Activated naive CD4-positive, alpha-beta T cell treated with anti-CD3 and anti-CD28 coated beads, Interleukin-2, amount 50 U/mL, for 72 hours (primary cell): Measurements from ENCODE around the gene MEGF10. TPM values are rescaled to one million over a fixed set of nuclear protein-coding genes. Genes with fewer than 3 reads are reported as not detected.

Experiments
- ATAC-seq, 2 donors: fragments of 150-1000 bp; cut with Tn5 transposase; 2 replicates each; pipeline ENCODE4 v1.10.0; 2021; ENCODE audit warnings: mild to moderate bottlenecking in 2 of 2, moderate library complexity in 2 of 2
- DNase-seq, 2 donors: peaks; one replicate each; pipeline ENCODE4 v3.0.0; 2021 to 2022; ENCODE audit warnings: low spot score in 2 of 2
- H3K27ac Mint-ChIP-seq, 2 donors: one replicate each; pipeline ENCODE4 v1.8.0; 2022; ENCODE audit warnings: mild to moderate bottlenecking in 2 of 2, mixed read lengths in 2 of 2
- H3K36me3 Mint-ChIP-seq, 2 donors: one replicate each; pipeline ENCODE4 v1.8.0; 2022; ENCODE audit warnings: mixed read lengths in 2 of 2
- H3K9me3 Mint-ChIP-seq, 2 donors: one replicate each; pipeline ENCODE4 v1.8.0; 2022; ENCODE audit warnings: mixed read lengths in 2 of 2
- total RNA-seq, 2 donors: library from RNA; stranded (reverse); gene quantifications; one replicate each; pipeline ENCODE4 v1.2.3, GENCODE V29; 2022

The MEGF10 gene
- total RNA-seq, 2 donors from 2014 or later: 0.07 TPM; not detected in 1

DNA sequence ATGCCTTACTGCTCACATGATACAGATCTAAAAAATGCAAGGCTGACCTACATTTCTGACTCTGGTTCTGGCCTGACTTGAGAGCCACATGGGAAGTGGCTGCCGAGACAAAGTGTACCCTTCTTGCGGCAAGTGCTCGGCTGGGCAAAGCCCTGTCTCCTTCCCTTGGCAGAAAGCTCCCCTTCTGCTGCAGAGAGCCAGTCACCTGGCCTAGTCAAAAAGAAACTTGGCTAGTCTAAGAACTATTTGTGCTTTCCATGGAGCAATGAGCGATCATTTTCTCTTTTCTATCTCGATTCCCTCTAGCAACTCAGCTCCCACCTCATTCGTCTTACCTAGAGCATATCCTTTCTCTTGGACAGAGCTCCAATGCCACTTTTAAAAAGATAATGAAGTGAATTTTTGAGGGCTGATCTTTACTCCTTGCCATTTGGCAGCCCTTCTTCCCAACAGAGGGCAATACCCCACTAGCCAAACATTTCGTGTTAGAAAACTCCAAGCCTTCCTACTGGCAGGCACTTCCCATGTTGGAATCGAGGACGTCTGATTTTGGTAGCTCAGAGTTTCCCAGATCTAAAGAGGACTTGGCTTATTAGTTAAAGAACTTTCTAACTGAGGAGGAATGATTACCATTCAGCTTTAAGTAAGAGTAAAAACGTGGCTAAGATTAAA, 118.8 kb downstream of the MEGF10 start:
- ATAC-seq: no peak
- no peak for DNase-seq
- Mint-ChIP-seq H3K36me3 (no peaks in the 10 kb centered on the region), H3K9me3 (no peaks in the 10 kb centered on the region), H3K27ac (no peak overlapping the region)

- H3K27ac Mint-ChIP-seq: no peak overlapping the region
- no peak for ATAC-seq
- no peak for DNase-seq
- H3K9me3 Mint-ChIP-seq: no peaks in the 10 kb centered on the region
- no peaks in the 10 kb centered on the region for H3K36me3 Mint-ChIP-seq
These were observed 119.5 kb downstream of the MEGF10 start for GRCh38 chr5:127409921-127410675.

DNA sequence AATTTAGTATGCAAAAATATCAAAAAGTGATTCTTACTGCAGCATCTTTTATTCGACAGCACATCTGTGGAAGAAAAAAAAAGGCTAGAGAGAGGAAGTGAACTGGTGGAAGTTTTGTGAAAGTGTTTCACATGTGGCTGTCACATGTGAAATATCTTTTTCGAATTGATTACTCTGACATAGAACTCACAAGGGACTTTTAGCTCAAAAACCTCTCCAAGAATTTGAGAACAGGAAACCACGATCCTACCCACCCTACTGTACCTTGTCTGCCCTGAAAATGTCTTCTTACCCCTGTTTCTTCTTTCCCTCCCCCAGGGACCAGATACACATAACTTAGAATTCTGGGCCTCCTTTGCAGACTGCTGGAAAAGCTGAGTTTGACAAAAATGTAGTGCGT, 120.4 kb downstream of the MEGF10 start:
- ATAC-seq (peak in 1 of 2 donors; percentile 71), DNase-seq (no peak)
- no peaks in the 10 kb centered on the region for H3K36me3 Mint-ChIP-seq
- no peaks in the 10 kb centered on the region for H3K9me3 Mint-ChIP-seq
- no peak overlapping the region for H3K27ac Mint-ChIP-seq

DNA sequence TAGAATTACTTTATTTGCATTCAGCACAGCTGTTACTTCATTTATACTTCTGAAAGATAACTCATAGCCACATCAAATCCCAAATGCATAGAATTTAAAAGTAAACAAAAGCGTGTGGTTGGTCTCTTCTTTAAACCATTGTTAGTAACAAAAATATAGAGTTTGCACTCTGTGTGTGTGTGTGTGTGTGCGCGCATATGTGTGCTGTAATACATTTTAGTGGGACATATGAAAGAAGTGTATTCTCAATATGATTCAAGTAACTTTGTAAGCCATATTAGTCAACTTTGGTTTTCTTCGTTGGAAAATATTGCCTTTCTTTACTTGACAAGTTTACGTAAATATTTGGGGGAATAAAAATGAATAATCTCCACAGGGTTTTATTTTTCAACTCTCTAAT, 120.8 kb downstream of the MEGF10 start:
- Mint-ChIP-seq H3K36me3 (no peaks in the 10 kb centered on the region), H3K27ac (no peak overlapping the region), H3K9me3 (no peaks in the 10 kb centered on the region)
- ATAC-seq (peak in 1 of 2 donors; percentile 56), DNase-seq (no peak)

- Mint-ChIP-seq H3K36me3 (no peaks in the 10 kb centered on the region), H3K9me3 (no peaks in the 10 kb centered on the region), H3K27ac (no peak overlapping the region)
- DNase-seq (no peak), ATAC-seq (no peak)
These were observed 122.1 kb downstream of the MEGF10 start for GRCh38 chr5:127412698-127413097.

GRCh38 chr5:127415034-127415433, 124.4 kb downstream of the MEGF10 start:
- DNase-seq: no peak
- Mint-ChIP-seq H3K9me3 (no peaks in the 10 kb centered on the region), H3K36me3 (no peaks in the 10 kb centered on the region), H3K27ac (no peak overlapping the region)
- no peak for ATAC-seq

GRCh38 chr5:127416906-127417305, 126.3 kb downstream of the MEGF10 start:
- no peak for ATAC-seq
- H3K27ac Mint-ChIP-seq: no peak overlapping the region
- no peaks in the 10 kb centered on the region for H3K36me3 Mint-ChIP-seq
- no peaks in the 10 kb centered on the region for H3K9me3 Mint-ChIP-seq
- no peak for DNase-seq

GRCh38 chr5:127417528-127417927, 126.9 kb downstream of the MEGF10 start:
- ATAC-seq: no peak
- no peaks in the 10 kb centered on the region for H3K9me3 Mint-ChIP-seq
- H3K27ac Mint-ChIP-seq: no peak overlapping the region
- no peak for DNase-seq
- H3K36me3 Mint-ChIP-seq: no peaks in the 10 kb centered on the region

DNA sequence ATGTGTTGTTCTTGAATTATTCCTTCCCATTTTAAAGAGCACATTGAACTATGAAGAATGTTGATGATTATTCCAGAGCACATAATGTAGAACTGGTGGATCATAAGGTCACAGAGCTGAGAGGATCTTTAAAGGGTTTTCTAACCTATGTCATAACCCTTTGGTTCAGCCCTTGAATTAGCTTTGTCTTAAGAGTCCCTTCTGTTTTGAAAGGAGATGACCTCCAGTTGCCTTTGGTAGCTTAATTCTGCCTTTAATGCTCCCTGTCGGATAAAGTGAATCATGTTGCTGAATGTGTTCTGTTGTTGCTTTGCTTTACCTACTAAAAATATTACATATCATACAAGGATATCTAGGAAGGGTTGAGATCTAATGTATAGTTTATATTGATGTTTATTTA, 127.8 kb downstream of the MEGF10 start:
- no peak overlapping the region for H3K27ac Mint-ChIP-seq
- H3K9me3 Mint-ChIP-seq: no peaks in the 10 kb centered on the region
- H3K36me3 Mint-ChIP-seq: no peaks in the 10 kb centered on the region
- ATAC-seq (no peak), DNase-seq (no peak)

- Mint-ChIP-seq H3K9me3 (no peaks in the 10 kb centered on the region), H3K27ac (no peak overlapping the region), H3K36me3 (no peaks in the 10 kb centered on the region)
- ATAC-seq (no peak), DNase-seq (no peak)
These were observed 128.5 kb downstream of the MEGF10 start for GRCh38 chr5:127418974-127419682.

- Mint-ChIP-seq H3K36me3 (no peaks in the 10 kb centered on the region), H3K27ac (no peak overlapping the region), H3K9me3 (no peaks in the 10 kb centered on the region)
- ATAC-seq (no peak), DNase-seq (no peak)
These were observed 129.2 kb downstream of the MEGF10 start for GRCh38 chr5:127419683-127420257.

- ATAC-seq (no peak), DNase-seq (no peak)
- H3K36me3 Mint-ChIP-seq: no peaks in the 10 kb centered on the region
- no peak overlapping the region for H3K27ac Mint-ChIP-seq
- no peaks in the 10 kb centered on the region for H3K9me3 Mint-ChIP-seq
These were observed 130.2 kb downstream of the MEGF10 start for GRCh38 chr5:127420758-127421157.

DNA sequence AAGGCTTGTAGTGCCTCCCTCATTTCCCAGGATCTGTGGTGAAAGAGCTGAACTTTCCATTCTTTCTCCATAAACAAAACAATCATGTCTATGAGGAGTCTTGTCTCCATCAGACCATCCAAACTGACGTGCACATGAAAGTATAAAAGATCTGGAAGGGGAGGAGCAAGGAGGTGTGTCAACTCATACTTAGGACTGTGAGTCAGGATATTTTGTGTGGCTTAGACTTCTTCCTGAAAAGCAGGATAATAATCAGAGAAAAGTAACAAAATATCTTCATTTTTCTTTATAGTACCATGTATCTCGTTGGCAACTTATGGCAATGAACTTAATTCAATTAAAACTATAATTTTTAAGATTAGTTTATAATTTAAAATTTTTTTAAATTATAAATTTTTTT, 130.9 kb downstream of the MEGF10 start:
- H3K9me3 Mint-ChIP-seq: no peaks in the 10 kb centered on the region
- ATAC-seq: no peak
- H3K27ac Mint-ChIP-seq: no peak overlapping the region
- H3K36me3 Mint-ChIP-seq: no peaks in the 10 kb centered on the region
- no peak for DNase-seq

- DNase-seq: no peak
- no peaks in the 10 kb centered on the region for H3K36me3 Mint-ChIP-seq
- no peaks in the 10 kb centered on the region for H3K9me3 Mint-ChIP-seq
- no peak overlapping the region for H3K27ac Mint-ChIP-seq
- no peak for ATAC-seq
These were observed 132.7 kb downstream of the MEGF10 start for GRCh38 chr5:127423173-127423798.

GRCh38 chr5:127425037-127425436, 134.4 kb downstream of the MEGF10 start:
- ATAC-seq (no peak), DNase-seq (no peak)
- Mint-ChIP-seq H3K36me3 (no peaks in the 10 kb centered on the region), H3K27ac (no peak overlapping the region), H3K9me3 (no peaks in the 10 kb centered on the region)

DNA sequence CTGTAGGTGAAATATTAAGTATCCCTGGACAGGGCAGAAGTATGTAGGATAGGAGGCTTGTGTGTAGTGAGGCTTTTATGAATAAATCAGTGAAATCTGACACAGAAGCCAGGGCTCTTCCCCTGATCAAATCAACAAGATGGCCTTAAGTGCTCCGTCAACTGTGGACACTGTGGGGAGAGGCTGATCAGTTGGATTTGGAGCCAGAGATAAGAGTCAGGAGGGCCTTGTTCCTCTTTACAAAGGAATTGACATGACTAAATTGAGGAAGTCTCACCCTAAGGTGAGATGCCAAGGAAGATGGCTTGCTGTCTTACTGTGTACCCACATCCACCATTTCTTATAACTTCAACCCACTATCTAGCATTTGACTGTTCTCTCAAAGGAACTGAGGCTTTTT, 135.3 kb downstream of the MEGF10 start:
- Mint-ChIP-seq H3K36me3 (no peaks in the 10 kb centered on the region), H3K27ac (no peak overlapping the region), H3K9me3 (no peaks in the 10 kb centered on the region)
- DNase-seq (no peak), ATAC-seq (no peak)

DNA sequence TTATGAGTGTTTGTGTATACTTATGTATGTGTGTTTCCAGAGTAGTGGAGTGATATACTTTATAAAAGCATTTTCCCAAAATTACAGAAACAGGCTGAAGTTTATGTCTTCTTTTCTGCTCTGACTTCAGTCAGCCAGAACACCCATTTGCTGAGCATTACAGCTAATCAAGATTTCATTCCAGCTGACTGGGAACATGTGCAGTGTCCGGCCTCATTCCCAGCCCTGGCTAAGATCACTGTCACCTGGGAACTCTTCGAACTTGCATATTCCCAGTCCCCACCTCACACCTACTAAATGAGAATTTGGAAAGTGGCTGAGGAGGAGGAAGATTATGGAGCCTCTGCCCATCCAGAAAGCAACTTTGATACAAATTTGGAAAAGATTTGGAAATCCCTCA, 136.1 kb downstream of the MEGF10 start:
- Mint-ChIP-seq H3K27ac (no peak overlapping the region), H3K9me3 (no peaks in the 10 kb centered on the region), H3K36me3 (no peaks in the 10 kb centered on the region)
- DNase-seq (no peak), ATAC-seq (no peak)
